DMS153 (cell line): ENCODE measurements around the gene STRA8.

Experiments
- DNase-seq: peaks from one replicate; lab custom pipeline; 2025; lab: John Stamatoyannopoulos, UW

STRA8 gene

DNA sequence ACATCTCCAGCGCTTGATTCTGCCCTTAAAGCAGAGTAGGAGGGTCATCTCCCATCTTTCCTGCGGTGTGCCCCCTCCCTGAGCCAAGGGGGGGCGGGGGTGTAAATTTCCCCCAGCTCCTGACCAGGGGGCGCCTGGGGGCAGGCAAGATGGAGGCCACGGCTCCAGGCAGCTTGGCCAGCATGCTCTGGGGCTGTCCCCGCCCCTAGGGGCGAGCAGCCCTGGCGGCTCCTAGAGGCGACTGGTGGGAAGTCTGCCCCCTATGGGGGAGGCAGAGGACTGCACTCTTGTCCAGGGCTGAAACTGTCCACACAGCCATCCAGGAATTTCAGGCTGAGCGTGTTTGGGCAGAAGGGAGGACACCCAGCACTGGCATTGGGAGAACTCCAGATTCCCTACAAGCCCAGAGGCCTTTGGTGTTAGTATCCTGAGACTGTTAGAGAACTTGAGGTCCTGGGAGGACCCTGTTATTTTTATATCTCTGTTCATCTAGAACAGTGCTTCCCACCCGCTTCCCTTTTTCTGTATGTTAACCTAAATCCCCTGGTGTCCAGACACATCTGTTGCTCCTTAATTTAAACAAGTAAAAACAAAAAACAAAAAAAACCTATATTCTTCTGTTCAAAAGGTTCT is 4.6 kb downstream of the STRA8 start:
- no peak for DNase-seq

DNA sequence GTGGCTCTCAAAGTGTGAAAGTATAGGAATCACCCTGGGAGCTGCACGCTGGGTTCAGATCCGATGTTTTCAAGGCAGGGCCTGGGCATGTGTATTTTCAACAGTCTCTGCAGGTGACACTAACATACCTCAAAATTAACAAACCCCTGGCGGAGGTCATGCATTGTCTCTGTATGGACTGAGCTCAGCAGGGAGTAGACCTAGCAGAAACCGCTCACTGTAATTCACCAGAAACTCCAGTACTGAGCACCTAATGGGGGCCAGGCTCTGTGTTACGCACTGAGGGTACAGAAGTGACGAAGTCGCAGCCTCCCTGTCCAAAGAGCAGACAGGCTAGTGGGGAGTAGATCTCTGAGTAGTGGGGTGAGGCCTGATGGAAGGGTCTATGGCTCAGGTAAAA is 5.6 kb downstream of the STRA8 start:
- DNase-seq: no peak

DNA sequence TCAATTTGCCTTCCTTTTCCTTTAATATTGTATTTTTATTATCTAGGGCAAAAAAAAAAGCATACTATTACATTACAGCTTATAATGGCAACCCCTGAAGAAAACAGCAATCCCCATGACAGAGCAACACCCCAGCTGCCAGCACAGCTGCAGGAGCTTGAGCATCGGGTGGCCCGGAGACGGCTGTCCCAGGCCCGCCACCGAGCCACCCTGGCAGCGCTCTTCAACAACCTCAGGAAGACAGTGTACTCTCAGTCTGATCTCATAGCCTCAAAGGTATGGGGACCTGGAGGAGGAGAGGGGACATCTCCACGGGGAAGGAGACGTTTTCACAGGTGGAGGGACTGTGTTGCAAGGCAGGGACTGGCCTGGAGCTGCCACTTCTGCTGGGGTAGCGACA is 6.8 kb downstream of the STRA8 start:
- no peak for DNase-seq

DNA sequence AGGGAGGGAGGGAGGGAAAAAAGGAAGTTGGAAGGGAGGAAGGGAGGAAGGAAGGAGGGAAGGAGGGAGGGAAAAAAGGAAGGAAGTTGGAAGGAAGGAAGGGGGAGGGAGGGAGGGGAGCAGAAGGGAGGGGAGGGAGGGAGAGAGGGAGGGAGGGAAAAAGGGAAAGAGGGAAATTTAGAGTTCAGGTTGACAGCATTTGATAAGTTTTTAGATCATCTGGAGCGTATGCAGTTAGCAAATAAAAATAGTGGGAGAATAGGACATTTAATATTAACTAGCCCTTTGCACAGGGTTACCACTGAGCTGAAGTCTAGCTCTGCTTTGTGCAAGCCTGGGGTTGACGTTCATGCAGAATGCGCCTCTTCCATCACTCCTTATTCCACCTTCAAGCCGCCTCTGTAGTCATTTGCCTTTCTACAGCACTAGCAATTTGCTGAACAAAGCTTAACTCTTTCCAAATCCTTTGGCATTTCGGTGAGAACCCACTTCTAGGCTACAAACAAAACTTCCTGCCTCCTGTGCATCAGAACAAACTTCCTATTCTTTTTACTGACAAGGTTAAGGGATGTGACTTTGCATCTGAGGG is 8.6 kb downstream of the STRA8 start:
- no peak for DNase-seq

DNA sequence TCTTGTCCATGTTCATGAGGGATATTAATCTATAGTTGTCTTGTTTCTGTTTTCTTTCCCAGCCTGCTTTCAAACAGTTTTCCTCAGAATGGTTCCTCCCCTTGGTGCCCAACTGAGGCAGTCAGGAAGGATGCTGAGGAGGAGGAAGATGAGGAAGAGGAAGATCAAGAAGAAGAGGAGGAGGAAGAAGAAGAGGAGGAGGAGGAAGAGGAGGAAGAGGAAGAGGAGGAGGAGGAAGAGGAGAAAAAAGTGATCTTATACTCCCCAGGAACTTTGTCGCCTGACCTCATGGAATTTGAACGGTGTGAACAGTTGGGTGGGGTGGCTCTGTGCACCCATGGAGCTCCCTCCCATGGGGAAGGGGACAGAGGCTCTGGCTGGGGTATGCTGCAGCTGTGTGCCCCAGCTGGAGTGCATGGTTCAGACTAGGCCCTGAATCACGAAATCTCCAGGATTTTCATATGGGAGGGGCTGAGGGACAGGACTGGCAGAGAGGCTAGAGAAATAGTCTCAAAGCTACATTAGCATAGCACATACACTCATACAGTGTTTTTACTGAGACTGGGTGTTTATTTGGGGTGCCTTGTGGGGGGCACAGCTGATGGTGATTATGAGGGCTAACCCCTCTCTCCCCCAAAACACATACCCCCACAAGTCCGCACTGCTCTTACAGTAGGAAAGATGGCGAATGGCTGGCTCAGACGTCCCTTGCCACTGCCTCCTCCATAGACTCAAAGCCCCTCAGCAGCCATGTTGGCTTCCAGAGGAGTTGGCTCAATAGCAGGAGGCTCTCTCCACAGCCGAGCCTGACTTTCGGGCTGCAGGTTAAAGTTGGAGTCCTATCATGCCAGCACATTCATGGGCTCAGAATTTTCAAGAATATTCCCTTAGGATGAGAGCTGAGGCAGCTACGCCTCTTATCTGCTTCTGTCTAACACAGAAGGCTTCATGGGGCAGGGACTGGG is 11.9 kb downstream of the STRA8 start:
- no peak for DNase-seq

DNA sequence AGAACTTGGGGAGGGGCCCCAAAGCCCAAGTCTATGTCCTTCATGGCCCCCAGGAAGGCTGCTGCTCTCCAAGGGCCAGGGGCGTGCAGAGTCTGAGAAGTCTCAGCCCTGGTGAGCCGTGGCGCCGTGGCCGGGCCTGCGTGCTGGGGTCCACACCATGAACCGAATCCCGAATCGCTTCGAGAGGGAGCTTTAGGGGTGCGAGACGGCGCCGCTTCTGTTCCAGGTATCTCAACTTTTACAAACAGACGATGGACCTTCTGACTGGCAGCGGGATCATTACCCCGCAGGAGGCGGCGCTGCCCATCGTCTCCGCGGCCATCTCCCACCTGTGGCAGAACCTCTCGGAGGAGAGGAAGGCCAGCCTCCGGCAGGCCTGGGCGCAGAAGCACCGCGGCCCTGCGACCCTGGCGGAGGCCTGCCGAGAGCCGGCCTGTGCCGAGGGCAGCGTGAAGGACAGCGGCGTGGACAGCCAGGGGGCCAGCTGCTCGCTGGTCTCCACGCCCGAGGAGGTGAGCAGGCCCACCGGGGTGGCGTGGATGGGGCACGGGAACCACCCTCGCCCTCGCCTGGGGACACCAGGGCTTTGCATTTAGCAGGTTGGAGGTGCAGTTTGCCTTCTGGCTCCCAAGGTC is 12.7 kb downstream of the STRA8 start:
- DNase-seq: no peak

DNA sequence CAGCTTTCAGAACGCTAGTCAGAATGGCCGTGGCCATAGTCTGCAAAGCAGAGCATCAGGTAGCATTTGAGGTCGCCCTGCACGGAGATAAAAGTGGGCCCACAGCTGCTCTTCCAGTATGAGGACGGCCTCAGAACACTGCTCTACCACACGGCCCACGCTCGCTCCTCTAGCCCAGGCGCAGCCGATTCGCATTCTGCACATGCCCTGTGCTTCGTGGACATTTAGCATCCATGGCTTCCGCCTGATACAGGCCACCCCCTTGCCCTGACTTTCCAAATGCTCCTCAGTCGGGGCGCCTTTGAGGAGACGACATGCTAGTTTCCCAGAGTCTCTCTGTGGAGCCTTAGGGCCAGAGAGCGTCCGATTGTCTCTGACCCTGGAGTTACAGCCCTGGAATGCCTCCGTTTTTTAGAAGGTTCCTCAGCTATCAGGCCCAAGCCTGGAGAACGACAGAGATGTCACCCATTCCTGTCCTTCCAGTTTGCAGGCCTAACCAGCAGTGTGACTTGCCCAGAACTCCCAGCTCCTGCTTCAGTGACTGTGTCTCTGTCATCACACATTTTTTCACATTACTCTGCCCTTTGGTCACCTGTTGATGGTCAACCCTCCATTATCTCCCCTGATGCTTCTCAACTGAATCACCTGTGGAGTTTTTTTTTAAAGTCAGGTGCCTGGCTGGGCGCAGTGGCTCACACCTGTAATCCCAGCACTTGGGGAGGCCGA is 14.3 kb downstream of the STRA8 start:
- DNase-seq: no peak

DNA sequence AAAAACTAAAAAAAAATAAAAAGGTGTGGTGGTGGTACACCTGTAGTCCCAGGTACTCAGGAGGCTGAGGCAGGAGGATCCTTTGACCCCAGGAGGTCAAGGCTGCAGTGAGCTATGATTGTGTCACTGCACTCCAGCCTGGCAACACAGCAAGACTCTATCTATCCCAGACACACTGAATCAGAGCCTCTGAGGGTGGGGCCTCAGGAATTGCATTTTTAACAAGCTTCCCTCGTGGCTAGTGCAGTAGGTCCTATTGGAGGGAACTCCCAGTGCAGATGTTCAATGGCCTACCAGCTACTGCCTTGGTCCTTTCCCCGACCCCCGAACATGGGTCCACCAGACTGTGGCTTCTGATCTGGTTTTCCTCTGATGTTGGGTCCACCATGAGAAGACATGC is 14.9 kb downstream of the STRA8 start:
- DNase-seq: no peak

DNA sequence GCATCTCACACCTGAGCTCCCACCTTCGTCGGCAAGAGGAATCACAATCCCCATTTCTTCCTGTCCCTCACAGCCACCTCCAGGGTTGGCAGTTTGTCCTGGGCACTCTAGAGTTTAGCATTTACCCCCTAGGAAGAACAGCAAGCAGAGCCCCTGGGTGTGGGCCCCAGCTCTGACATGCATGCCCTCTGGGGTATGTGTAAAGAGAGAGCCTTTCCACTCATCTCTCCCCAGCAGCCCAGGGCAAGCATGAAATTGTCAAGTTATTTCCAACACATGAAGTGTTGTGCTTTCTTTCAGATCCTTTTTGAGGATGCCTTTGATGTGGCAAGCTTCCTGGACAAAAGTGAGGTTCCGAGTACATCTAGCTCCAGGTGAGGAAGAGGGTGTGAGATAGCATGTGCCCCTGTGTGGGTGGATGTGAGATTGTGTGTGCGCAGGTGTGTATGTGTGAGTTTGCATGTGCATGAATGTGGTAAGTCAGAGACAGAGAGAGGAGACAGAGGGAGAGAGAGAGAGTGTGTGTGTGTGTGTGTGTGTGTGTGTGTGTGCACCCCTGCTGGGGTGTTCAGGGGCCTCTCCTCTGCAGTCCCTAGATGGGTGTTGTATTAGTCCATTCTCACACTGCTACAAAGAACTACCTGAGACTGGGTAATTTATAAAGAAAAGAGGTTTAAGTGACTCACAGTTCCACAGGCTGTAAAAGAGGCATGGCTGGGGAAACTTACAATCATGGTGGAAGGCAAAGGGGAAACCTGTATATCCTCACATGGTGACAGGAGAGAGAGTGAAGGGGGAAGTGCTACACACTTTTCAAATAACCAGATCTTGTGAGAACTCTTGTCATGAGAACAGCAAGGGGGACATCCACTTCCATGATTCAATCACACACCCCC is 18.1 kb downstream of the STRA8 start:
- no peak for DNase-seq

DNA sequence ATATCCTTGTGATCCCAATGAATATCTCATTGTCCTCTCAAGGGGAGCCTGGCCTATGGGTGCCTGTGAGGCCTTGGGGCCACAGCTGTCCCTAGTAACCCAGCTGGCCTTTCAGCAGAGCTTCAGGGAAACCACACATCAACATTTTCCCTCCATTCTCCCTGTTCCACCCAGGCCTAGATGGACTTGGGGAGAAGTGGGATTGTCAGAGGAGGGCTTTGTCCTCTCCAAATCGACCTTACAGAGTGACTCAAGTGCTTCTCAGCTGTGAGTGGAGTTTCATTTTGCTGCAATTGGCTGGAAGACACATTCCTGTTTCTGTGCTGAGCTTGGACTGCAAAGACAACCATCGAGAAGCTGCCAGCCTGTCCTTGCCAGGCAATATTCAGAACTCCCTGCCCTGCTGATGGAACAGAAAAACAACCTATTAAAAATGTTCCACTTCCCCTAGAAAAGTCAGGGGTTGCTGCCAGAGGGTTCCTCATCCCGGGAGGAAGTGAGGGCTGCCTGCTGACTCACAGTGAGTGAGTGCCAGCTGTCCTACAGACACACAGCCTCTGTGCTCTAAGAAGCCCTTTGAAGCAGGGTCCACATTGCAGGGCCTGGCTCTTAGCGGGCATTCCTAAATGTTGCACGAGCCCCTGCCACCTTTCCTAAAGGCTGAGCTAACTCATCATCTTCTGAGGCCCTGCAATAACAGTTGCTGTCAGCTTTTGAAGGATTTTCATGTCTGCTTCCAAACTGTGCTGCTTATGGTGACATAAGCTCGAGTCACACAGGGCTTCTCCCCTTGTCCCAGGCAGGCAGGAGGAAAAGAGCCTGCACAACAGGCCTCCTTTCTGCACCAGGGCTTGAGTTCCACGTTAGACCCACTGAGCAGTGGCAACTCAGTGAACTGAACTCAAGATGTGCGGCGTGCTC is 20.5 kb downstream of the STRA8 start:
- DNase-seq: no peak

DNA sequence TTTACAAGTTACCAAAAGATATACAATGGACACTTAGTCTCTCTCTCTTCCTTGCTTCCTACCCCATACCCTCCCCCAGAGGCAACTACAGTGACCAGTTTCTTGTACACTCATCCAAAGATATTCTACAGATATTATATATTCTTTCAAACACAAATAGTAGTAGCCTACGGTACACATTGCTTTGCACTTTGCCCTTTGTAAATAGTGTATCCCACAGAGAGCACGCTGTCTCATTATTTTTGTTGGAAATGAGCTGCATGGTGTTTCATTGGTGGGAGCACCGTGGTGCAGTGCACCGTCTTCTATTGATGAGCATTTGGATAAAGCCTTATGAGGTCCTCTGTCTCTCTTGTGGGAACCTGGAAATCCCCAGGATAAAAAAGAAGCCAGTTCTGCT is 24.2 kb downstream of the STRA8 start:
- no peak for DNase-seq

DNA sequence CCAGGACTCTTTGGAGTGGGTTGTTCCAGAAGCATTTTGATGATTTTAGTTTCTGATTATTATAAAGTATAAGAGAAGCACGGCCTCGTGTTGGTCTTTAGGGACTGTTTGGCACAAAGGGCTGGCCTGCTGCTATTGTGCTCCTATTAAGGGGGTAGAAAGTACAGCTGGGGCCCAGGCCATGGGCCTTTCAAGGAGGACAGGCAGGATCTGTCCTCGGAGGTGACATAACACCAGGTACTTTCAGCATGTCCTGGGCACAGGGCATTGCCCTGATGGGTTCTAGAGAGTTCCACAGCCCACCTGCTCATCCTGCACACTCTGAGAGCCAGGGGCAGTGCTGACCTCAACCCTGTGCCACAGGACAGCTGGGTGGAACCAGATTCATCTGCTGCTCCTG is 24.9 kb downstream of the STRA8 start:
- no peak for DNase-seq

DNA sequence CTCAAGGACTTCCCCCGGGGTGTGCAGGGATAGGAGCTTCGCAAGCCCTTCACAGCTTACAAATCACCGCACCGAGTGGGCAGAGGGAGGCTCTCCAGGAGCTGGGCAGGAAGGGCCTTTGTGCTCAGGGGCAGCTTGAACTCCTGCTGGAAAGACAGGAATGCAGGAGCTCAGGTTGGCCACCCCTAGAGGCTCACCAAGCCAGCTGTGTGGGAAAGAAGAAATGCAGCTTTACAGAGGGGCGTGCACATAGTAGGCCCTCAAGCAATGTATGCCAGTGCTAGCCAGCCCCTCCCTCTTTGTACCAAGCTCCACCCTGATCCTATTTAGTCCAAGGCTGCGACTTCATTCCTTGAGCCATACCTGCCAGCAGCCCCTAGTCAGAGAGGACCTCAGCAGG is 26.1 kb downstream of the STRA8 start:
- DNase-seq: no peak

DNA sequence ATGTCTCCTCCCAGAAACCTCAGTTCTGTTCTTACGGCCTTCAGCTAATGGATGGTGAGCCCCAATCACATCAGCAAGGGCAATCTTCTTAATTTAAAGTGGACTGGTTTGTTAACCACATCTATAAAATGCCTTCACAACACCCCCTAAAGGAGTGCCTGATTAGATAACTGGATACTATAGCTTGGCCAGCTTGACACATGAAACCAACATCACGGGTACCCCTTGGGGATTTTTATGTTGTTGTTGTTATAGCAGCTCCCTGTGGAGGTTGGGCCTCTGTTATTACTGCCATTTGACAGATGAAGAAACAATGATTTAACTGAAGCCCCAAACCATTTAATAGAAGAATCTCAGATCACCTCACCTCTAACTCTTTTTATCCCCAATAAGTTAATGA is 26.8 kb downstream of the STRA8 start:
- no peak for DNase-seq

DNA sequence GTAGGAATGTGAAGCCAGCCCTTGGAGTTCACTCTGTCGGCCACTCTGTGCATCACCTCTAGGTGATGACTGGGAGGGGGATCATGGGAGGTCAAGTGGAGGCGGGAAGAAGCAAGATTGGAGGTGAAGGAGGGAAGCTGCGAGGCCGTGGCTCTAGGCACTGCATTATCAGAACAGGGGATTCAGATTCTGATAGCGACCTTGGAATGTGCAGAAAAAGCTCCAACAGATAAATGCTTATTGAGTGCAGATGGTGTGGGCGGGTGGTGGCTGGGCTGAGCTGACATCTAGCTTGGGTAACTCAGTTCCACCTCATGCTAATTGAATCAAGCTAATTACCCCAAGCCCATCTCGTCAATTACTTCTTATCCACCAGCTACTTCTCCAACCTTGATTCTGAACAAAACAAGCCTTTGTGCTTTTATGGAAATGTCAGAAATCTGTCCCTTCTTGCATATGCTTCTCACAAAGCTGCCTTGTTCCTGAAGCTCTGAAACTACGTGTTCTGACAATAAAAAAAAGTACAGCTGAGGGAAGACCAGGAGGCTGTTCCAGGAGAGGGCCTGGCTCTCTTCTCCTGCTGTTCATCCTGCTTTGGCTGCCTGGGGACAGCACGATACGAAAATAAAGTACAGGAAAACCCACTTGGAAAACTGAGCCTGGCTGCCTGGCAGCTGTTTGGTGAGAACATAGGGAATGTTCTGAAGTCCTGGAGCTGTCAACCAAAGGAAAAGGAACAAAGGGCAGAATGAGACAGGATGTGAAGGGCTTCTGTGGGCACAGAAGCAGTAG is 27.5 kb downstream of the STRA8 start:
- DNase-seq: no peak

DNA sequence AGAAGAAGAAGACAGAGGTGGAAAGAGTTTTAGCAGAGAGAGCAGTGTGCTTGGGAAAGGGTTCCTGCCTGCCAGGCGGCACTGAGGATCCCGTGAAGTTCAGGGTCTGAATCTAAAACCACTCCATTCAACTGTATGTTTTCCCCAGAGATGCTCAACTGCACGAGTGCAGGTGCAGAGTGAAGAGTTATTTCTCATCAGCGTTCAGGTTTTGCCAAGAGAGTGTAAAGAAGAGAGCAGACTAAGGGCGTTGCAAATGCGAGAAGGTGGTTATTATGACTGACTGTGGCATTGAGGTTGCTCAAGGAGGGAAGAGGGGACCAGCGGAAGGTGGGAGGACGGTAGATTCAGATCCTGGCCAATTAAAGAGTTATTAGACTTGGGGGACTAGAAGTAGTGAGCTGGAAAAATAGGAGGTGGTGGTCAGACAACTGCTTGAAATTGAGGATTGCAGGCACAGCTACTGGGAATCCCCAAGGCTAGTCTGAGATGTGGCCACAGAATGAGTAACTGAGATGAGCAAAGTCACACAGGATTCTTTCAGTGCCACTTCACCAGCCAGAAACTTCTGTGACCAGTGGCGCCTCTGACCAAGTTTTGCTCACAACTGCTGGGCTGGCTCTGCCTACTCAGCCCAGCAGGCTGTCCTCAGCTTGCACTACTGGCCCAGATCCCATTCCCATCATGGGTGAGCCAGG is 29.1 kb downstream of the STRA8 start:
- no peak for DNase-seq

DNA sequence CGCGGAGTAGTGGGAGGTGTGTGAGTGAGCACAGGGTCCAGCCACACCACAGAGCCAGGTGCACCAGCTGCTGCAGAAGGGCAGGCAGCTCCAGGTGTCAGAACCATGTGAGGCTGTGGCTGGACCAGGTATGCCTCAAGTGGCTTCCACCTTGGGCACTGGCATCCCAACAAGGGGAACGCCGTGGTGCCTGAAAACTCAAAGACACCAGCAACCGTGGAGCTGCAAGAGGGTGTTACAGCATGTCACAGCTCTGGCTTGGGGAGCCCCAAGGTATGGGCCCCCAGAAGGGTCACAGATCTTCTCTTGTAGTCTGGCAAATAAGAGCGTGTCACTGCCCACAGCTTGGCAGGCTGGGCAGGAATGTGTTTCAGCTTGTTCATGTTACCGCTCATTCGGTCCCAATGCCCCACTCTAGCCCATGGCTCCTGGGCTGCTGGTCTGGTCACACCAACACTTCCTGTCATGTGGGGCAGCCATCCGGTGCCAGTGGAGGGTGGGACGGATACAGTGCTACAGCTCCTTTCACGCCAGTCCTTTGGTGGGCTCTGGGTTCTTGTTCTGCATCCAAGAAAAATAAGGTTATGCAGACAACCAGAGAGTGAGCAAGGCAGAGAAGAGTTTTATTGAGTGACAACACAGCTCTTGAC is 29.8 kb downstream of the STRA8 start:
- no peak for DNase-seq

DNA sequence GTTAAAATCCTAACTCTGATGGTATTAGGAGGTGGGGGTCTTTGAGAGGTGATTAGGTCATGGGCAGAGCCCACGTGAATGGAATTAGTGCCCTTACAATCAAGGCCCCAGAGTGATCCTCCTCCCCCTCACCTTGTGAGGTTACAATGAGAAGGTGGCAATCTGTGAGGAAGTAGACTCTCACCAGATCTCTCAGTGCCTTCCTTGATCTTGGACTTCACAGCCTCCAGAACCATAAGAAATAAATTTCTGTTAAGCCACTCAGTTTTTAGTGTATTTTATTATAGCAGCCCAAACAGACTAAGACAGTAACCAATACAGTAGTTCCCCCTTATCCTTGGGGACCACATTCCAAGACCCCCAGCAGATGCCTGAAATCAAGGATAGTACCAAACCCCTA is 32.0 kb downstream of the STRA8 start:
- DNase-seq: no peak
